GM08714 (cell line): ENCODE data around the gene TNNI2.

ENCODE experiments used
- H3K4me3 ChIP-seq: fragments of 200-500 bp; sonication (Bioruptor generic); 2 replicates; pipeline ENCODE4 v1.5.1; 2014; ENCODE audit warnings: mild to moderate bottlenecking, low read length, inconsistent platforms
- ZNF274 ChIP-seq: IDR thresholded peaks from 2 replicates; pipeline ENCODE4 v1.6.1; 2012; ENCODE audit warnings: mild to moderate bottlenecking, low read depth, low read length

Gene TNNI2

GRCh38 chr11:1853376-1854131, 14.8 kb downstream of the TNNI2 start:
- peak overlapping the region; percentile 77 for H3K4me3 ChIP-seq
- TF ChIP-seq ZNF274: no peak

- peak overlapping the region; percentile 77; the same call in 1 of the 2 replicates for H3K4me3 ChIP-seq
- TF ChIP-seq ZNF274: no peak
These were observed 15.6 kb downstream of the TNNI2 start for GRCh38 chr11:1854132-1854948.

DNA sequence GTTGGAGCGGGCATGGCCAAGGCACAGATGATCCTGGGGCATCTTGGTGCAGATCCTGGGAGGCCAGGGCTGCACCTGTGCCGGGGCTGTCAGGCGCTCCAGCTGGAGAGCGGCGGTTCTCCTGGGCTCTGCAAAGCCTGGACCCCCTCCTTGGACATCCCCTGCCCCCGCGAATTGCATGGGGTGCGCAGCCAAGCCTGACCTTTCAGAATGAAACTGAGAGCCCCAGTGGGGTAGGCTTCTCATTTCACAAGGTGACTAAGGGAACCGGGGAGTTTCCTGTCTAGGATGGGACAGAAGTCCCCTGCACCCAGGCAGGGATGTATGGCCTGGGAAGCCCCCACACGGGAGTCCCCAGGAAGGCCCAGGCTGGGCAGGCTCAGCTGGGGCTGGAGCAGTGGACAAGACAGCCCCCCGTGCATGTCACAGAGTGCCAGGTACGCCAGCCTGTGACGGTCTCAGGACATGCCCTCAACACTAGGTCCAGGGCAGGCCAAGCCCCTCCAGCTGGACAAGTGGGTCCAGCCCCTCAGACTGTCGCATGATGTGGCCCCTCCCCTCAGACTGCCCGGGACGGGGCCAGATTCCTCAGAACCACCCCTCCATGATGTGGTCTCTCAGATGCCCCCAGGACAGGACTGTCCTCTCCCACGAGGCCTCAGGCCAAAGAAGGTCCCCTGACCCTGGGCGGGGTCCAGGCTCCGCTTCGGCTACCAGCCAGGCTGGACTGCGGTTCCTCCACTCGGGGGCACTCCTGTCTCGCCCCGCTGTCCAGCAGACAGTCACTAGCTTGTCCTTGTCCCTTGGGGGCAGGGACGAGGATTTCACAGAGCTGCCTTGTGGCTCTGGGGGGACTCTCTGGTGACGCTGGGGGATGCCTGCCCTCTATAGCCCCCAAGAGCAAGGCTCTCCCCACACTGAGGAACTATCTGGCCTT, 16.4 kb downstream of the TNNI2 start:
- peak overlapping the region; percentile 77; the same call in 1 of the 2 replicates for H3K4me3 ChIP-seq
- no peak for TF ChIP-seq ZNF274

DNA sequence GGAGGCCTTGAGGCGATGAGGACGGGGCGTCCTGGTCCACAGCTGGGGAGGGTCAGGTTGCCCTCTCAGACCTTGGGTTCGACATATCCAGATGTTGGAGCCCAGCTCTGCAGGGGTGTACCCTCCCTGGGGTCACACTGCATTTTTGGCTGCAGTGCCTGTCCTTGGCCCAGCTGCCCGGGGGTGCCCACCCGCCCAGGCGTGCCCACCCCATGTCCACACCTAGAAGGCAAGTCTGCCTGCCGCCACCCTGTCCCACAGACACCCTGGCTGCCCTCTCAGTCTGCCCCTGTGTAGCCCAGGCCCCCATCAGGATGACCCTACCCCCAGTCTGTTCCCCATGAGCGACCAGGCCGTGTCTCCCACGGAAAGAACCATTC, 17.1 kb downstream of the TNNI2 start:
- no peak for TF ChIP-seq ZNF274
- H3K4me3 ChIP-seq: peak overlapping the region; percentile 77; the same call in 1 of the 2 replicates

- no peak for TF ChIP-seq ZNF274
- H3K4me3 ChIP-seq: no peak overlapping the region; the same call in 1 of the 2 replicates
These were observed 17.7 kb downstream of the TNNI2 start for GRCh38 chr11:1856306-1857005.

DNA sequence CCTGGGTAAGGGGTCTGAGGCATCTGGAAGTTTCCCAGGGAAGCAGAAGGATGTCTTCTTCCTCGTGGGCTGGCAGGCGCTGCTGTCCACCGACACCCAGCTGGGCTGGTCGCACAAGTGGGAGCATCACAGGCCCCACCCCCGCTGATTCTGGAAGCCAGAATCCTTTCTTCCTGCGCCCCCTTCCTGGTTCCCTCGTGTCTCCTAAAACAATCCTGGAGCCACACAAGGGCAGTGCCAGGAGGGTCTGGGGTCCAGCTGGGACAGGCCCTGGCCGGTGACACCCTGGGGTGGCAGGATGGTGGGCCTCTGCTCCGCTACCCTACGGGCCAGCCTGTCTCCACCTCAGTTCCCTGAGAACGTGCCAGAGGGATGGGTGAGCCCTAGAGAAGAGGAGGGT, 18.3 kb downstream of the TNNI2 start:
- TF ChIP-seq ZNF274: no peak
- no peak overlapping the region for H3K4me3 ChIP-seq

GRCh38 chr11:1858154-1858553, 19.4 kb downstream of the TNNI2 start:
- no peak for TF ChIP-seq ZNF274
- no peak overlapping the region for H3K4me3 ChIP-seq

GRCh38 chr11:1858576-1858975, 19.8 kb downstream of the TNNI2 start:
- no peak overlapping the region for H3K4me3 ChIP-seq

DNA sequence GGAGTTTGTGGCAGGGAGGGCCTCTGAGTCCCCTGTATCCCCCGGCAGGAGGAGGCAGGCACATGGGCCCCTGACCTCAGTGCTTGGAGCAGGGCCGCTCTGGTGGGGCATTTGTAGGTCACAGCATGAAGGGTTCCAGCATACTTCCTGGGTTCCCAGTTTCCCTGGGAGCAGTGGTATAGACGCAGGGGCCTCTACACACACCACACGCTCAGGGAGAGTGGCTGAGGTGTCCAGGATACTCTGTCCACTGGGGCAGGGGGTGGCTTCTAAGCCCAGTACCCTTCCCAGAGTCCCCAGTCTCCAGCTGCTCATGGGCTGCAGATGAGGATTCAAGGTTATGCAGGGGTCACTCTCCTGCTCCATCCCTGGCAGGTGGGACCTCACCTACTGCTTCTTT, 20.2 kb downstream of the TNNI2 start:
- no peak overlapping the region for H3K4me3 ChIP-seq
- no peak for TF ChIP-seq ZNF274

More at GRCh38 chr11:1858576-1858975, 19.8 kb downstream of the TNNI2 start:
- TF ChIP-seq ZNF274: no peak

GRCh38 chr11:1860108-1860507, 21.3 kb downstream of the TNNI2 start:
- no peak for TF ChIP-seq ZNF274

DNA sequence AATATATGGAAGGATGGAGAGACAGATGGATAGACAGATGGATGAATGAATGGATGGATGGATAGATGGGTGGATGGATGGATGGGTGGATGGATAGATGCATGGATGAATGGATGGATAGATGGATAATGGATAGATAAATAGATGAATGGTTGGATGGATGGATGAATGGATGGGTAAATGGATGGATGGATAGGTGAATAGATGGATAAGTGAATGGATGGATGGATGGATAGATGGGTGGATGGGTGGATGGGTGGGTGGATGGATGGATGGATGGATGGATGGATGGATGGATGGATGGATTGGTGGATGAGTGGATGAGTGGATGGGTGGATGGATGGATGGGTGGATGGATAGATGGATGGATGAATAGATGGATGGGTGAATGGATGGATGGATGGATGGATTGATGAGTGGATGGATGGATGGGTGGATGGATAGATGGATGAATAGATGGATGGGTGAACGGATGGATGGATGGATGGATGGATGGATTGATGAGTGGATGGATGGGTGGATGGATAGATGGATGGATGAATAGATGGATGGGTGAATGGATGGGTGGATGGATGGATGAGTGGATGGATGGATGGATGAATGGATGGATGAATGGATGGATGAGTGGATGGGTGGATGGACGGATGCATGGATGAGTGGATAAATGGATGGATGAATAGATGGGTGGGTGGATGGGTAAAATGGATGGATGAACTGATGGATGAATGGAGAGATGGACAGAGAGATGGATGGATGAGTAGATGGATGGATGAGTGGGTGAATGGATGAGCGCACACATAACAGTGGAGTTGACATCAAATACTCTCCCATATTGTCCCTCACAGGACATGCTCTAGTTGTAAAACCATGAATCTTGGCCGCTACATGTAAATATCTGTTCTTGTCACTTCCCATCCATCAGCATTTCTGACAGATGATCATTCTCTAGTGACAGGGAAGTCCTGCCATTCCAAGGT, 22.9 kb downstream of the TNNI2 start:
- no peak for TF ChIP-seq ZNF274
- no peak overlapping the region for H3K4me3 ChIP-seq

More at GRCh38 chr11:1860108-1860507, 21.3 kb downstream of the TNNI2 start:
- H3K4me3 ChIP-seq: no peak overlapping the region
